NCI-H2171 (cell line): ENCODE data around the gene TK2.
"Not testable (repeated sequence)": the region's sequence is repeated elsewhere in the genome, so short reads cannot be mapped to it uniquely, and the experiment has no call there.

Experiments used
- DNase-seq: peaks from one replicate; lab custom pipeline; 2025; lab: John Stamatoyannopoulos, UW

TK2 gene

GRCh38 chr16:66468321-66468965 lies 81.5 kb downstream of the TK2 start:
- DNase-seq, result no peak

GRCh38 chr16:66467611-66468010 lies 82.3 kb downstream of the TK2 start:
- DNase-seq, result no peak

- not testable (repeated sequence) for DNase-seq
These were observed 83.3 kb downstream of the TK2 start for GRCh38 chr16:66466636-66467035.

GRCh38 chr16:66465946-66466345 lies 84.0 kb downstream of the TK2 start:
- not testable (repeated sequence) for DNase-seq

- DNase-seq, result no peak
These were observed 87.0 kb downstream of the TK2 start for GRCh38 chr16:66462912-66463311.

GRCh38 chr16:66460703-66461102 lies 89.2 kb downstream of the TK2 start:
- no peak for DNase-seq

- DNase-seq, result no peak
These were observed 90.0 kb downstream of the TK2 start for GRCh38 chr16:66459878-66460277.

- no peak for DNase-seq
These were observed 91.1 kb downstream of the TK2 start for GRCh38 chr16:66458853-66459252.

GRCh38 chr16:66458292-66458691 lies 91.6 kb downstream of the TK2 start:
- no peak for DNase-seq
